Smooth muscle cell (in vitro differentiated cells): Measurements from ENCODE around the gene NARS2. TPM values are rescaled to one million over a fixed set of nuclear protein-coding genes. Genes with fewer than 3 reads are reported as not detected.

Source experiments
- DNase-seq: peaks from one replicate; lab custom pipeline; 2025; ENCODE audit not compliant: unreplicated experiment; lab: John Stamatoyannopoulos, UW
- H2AFZ ChIP-seq: fragments of 200-600 bp; sonication (generic); 2 replicates; pipeline ENCODE4 v1.6.0; 2016; ENCODE audit warnings: antibody characterized with exemption, low read depth, mild to moderate bottlenecking
- H3F3A ChIP-seq: fragments of 200-600 bp; sonication (generic); 2 replicates; pipeline ENCODE4 v1.6.0; 2017; ENCODE audit warnings: antibody characterized with exemption, low read depth
- H3K27ac ChIP-seq: fragments of 200-600 bp; sonication (generic); 2 replicates; pipeline ENCODE4 v1.5.1; 2016; ENCODE audit warnings: low read depth, mild to moderate bottlenecking
- H3K27me3 ChIP-seq: fragments of 200-600 bp; sonication (generic); 2 replicates; pipeline ENCODE4 v1.6.1; 2016; ENCODE audit warnings: low read depth, mild to moderate bottlenecking
- H3K36me3 ChIP-seq: fragments of 200-600 bp; sonication (generic); 2 replicates; pipeline ENCODE4 v1.5.1; 2016; ENCODE audit warnings: low read depth
- H3K4me1 ChIP-seq: fragments of 200-600 bp; sonication (generic); 2 replicates; pipeline ENCODE4 v1.5.1; 2016; ENCODE audit warnings: low read depth
- H3K4me2 ChIP-seq: fragments of 200-600 bp; sonication (generic); 2 replicates; pipeline ENCODE4 v1.6.0; 2016; ENCODE audit warnings: mild to moderate bottlenecking
- H3K4me3 ChIP-seq: fragments of 200-600 bp; sonication (generic); 2 replicates; pipeline ENCODE4 v1.5.1; 2016; ENCODE audit warnings: mild to moderate bottlenecking
- H3K79me2 ChIP-seq: fragments of 200-600 bp; sonication (generic); 2 replicates; pipeline ENCODE4 v1.6.0; 2016; ENCODE audit warnings: low read depth, mild to moderate bottlenecking
- H3K9ac ChIP-seq: fragments of 200-600 bp; sonication (generic); 2 replicates; pipeline ENCODE4 v1.6.0; 2016; ENCODE audit warnings: low read depth
- H3K9me3 ChIP-seq: fragments of 200-600 bp; sonication (generic); replicated peaks from 2 replicates; pipeline ENCODE4 v1.5.1; 2016; ENCODE audit warnings: low read depth
- H4K20me1 ChIP-seq: fragments of 200-600 bp; sonication (generic); 2 replicates; pipeline ENCODE4 v1.6.0; 2016; ENCODE audit warnings: low read depth
- CTCF ChIP-seq: fragments of 200-600 bp; sonication (generic); IDR thresholded peaks from 2 replicates; pipeline ENCODE4 v1.5.1; 2017; ENCODE audit warnings: borderline replicate concordance, mild to moderate bottlenecking, antibody characterized with exemption; ENCODE audit not compliant: insufficient read depth, poor library complexity, severe bottlenecking
- WGBS: methylation state at CpG from one replicate; pipeline ENCODE4 v1.1.7; 2016; ENCODE audit warnings: low lambda C conversion rate; 5-methylcytosine and 5-hydroxymethylcytosine counted together
- polyA plus RNA-seq: library from polyadenylated mRNA; unstranded; fragments of >200 nt; fragmentation: Nextera tagmentation; extraction: Ambion mirVana; gene quantifications from 2 replicates; pipeline ENCODE4 v1.2.1, GENCODE V29; 2016
- total RNA-seq: library from RNA; depleted of rRNA; stranded (reverse); fragments of >200 nt; gene quantifications from 2 replicates; pipeline ENCODE4 v1.2.3, GENCODE V29; 2014

NARS2 gene
- total and polyA plus RNA-seq, 2 experiments from 2014 or later = 12.2 to 17.4 TPM

GRCh38 chr11:78405805-78406204 is 168.9 kb downstream of the NARS2 start:
- Histone ChIP-seq H2AFZ (no peak overlapping the region), H3K27me3 (no peaks in the 10 kb centered on the region), H3K9me3 (peaks cover 12% of the 10 kb centered on the region), H3K4me2 (no peak overlapping the region), H3K9ac (no peak overlapping the region), H3K79me2 (peaks cover 100% of the 10 kb centered on the region), H3K36me3 (peaks cover 9% of the 10 kb centered on the region), H3K27ac (no peak overlapping the region), H3K4me3 (no peak overlapping the region), H3F3A (no peaks in the 10 kb centered on the region), H3K4me1 (peaks cover 8% of the 10 kb centered on the region), H4K20me1 (no peaks in the 10 kb centered on the region)
- TF ChIP-seq CTCF = no peak
- no peak for DNase-seq
- WGBS = 73% methylated on average over 2 of the region's 2 CpGs

DNA sequence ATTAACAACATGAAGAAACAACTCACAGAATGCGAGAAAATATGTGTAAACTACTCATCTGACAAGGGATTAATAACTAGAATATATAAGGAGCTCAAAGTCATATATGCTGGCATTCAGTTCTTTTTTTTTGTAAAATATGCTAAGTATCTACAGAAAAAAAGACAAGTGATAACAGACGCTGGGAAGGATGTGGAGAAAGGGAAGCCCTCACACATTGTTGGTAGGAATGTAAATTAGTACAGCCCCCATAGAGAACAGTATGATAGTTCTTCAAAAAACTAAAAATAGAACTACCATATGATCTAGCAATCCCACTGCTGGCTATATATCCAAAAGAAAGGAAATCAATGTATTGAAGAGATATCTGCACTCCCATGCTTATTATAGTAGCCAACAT is 170.9 kb downstream of the NARS2 start:
- H3K9ac ChIP-seq = no peak overlapping the region
- H4K20me1 ChIP-seq = peaks cover 4% of the 10 kb centered on the region
- no peaks in the 10 kb centered on the region for H3F3A ChIP-seq
- no peak overlapping the region for H3K4me3 ChIP-seq
- no peaks in the 10 kb centered on the region for H3K9me3 ChIP-seq
- no peaks in the 10 kb centered on the region for H3K27me3 ChIP-seq
- H3K27ac ChIP-seq = peak overlapping the region; percentile 36
- no peak overlapping the region for H2AFZ ChIP-seq
- H3K4me1 ChIP-seq = peaks cover 22% of the 10 kb centered on the region
- peak overlapping the region; percentile 37 for H3K4me2 ChIP-seq
- peaks cover 98% of the 10 kb centered on the region for H3K79me2 ChIP-seq
- no peaks in the 10 kb centered on the region for H3K36me3 ChIP-seq
- 26% methylated on average over 2 of the region's 2 CpGs for WGBS
- TF ChIP-seq CTCF = no peak
- no peak for DNase-seq

DNA sequence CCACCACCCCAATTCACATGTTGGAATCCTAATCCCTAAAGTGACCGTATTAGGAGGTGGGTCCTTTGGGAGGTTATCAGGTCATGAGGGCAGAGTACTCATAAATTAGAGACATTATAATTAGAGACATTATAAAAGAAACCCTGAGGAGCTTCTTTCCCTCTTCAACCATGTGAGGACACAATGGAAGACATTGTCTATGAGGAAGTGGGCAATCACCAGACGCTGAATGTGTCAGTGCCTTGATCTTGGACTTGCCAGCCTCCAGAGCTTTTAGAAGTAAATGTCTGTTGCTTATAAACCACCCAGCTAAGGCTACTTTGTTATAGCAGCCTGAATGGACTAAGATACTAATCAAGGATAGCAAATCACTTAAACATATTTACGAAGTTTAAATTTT is 171.8 kb downstream of the NARS2 start:
- 92% methylated on average over 3 of the region's 3 CpGs for WGBS
- no peak for TF ChIP-seq CTCF
- DNase-seq = no peak

GRCh38 chr11:78400702-78401101 is 174.0 kb downstream of the NARS2 start:
- Histone ChIP-seq H3K36me3 (no peaks in the 10 kb centered on the region), H3K4me1 (peaks cover 22% of the 10 kb centered on the region), H3K4me3 (no peak overlapping the region), H3K79me2 (peaks cover 98% of the 10 kb centered on the region), H4K20me1 (peaks cover 8% of the 10 kb centered on the region), H2AFZ (no peak overlapping the region), H3K27ac (no peak overlapping the region), H3F3A (no peaks in the 10 kb centered on the region), H3K9ac (no peak overlapping the region), H3K27me3 (no peaks in the 10 kb centered on the region), H3K4me2 (no peak overlapping the region), H3K9me3 (no peaks in the 10 kb centered on the region)
- TF ChIP-seq CTCF = no peak
- DNase-seq = no peak
- WGBS = 54% methylated on average over 3 of the region's 3 CpGs

More for the DNA sequence above, 171.8 kb downstream of the NARS2 start:
- Histone ChIP-seq H3K27me3 (no peaks in the 10 kb centered on the region), H3K79me2 (peaks cover 98% of the 10 kb centered on the region), H3K9me3 (no peaks in the 10 kb centered on the region), H3K4me1 (peaks cover 22% of the 10 kb centered on the region), H3K4me2 (no peak overlapping the region), H3K9ac (no peak overlapping the region), H3K27ac (no peak overlapping the region), H4K20me1 (peaks cover 8% of the 10 kb centered on the region), H3K36me3 (no peaks in the 10 kb centered on the region), H2AFZ (no peak overlapping the region), H3K4me3 (no peak overlapping the region), H3F3A (no peaks in the 10 kb centered on the region)
